IPS-NIHi7 (cell line): ENCODE measurements around the gene MYO1E.
"Not testable (repeated sequence)": the region's sequence is repeated elsewhere in the genome, so short reads cannot be mapped to it uniquely, and the experiment has no call there.

ENCODE experiments used
- DNase-seq: peaks from one replicate; pipeline ENCODE4 v3.0.0; 2012; ENCODE audit warnings: mixed read lengths; ENCODE audit errors: extremely low spot score

MYO1E gene

DNA sequence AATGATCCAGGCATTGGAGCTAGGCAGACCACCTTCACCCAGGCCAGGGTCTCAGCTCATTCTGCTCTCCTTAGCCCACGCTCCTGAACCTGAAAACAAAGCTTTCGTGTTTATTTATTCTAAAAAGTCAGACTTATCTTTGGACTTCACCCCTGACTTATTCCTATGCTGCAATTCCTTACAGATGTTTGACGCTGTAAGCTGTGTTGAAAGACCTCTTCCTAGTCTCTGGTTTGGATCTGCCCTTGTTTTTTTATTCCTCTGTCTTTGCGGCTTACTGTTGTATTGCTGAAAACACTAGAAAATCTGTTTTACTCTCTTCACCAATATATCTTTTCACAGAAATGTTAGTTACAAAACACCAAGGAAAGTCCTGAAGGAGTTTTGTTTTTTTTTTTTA lies 206.5 kb downstream of the MYO1E start:
- DNase-seq, result no peak

DNA sequence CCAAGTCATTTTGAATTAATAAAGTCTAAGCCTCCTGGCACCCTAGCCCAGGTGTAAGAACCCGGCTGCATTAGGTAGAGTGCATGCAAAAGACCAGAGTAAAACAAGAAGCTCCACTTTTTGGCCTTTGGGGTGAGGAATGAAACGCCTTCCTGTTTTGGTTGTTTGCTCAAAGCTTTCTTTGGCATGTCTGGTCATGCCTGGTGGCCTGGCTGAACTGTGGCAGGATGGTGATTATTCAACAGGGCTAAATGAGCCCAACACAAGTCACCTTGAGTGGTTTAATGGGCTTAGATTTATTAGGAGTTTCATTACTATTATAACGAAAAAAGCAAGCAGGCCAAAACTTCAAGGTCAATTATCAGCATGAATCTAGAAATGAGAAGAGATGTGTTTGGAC lies 206.9 kb downstream of the MYO1E start:
- no peak for DNase-seq

DNA sequence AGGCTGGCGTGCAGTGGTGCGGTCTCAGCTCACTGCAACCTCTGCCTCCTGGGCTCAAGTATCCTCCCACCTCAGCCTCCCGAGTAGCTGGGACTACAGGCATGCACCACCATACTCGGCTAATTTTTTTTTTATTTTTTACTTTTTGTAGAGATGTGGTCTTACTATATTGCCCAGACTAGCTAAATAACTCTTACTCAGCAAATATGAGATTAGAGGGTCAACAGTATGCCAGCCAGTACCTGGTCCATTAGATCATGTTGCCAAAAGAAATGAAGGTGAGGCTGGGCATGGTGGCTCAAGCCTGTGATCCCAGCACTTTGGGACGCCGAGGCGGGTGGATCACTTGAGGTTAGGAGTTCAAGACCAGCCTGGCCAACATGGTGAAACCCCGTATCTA lies 210.6 kb downstream of the MYO1E start:
- DNase-seq, result not testable (repeated sequence)

DNA sequence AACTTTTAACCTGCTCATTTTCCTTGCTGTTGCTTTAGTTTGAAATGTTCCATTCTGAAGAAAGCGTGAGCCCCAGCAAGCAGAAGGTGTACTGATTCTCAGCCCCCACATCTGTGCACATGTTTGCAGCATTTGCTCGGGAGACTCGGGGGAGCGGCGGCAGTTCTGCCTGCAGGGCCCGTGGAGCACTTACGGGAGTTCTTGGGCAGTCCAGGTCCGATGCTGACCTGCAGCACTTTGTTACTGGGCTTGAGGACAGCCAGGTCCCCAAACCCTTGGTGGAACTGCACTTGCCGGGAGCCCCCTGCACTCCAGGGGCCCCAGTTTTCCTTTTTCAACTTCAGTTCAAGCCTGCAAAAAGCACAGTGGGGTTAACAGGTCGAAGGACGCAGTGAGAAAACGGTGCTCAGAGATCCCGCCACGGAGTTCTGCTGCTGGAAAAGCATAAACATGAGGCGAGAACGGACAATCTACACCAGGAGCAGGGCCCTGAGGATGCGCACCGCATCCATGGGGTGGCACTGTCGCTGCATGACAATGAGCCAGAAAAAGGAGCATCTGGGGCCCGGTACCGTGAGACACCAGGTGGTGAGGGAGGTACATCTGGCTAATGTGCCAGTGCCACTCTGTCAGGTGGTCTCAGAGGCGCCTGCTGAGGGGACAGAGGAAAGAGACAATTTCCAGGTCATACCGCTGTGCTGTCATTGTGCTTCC lies 211.6 kb downstream of the MYO1E start:
- peak; percentile 63 for DNase-seq

DNA sequence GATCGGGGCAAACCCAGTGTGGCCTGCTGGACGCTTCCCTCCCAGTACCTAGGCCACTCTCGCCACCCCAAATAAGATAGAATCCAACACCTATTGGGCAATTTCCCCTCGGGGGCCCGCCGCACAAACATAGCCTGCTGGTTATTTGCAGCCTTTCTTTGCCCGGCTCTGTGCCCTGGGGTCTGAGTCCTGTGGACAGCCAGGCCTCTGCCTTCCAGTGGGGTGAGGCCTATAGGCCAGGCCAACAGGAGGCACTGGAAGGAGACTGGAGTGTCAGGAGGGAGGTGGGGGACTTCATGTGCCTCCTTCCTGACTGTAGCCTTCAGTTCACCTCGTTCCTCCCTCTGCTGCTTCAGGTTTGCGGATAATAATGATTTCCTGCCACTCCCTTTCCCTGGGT lies 213.5 kb downstream of the MYO1E start:
- no peak for DNase-seq

DNA sequence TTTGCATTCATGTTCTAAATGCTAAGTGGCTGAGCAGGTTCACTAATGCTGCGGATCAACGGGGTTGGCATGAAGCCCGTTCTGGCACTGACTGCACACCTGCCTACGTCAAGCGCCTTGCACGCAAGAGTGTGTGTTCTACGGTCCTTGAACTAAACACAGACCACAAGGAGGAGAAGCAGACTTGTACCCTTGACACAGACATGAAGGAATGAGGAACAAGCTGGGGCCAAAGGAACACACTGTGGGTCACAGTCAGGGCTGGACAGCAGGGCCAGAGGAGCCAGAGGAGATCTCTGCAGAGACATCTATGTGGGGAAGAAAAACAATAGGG lies 214.0 kb downstream of the MYO1E start:
- no peak for DNase-seq

DNA sequence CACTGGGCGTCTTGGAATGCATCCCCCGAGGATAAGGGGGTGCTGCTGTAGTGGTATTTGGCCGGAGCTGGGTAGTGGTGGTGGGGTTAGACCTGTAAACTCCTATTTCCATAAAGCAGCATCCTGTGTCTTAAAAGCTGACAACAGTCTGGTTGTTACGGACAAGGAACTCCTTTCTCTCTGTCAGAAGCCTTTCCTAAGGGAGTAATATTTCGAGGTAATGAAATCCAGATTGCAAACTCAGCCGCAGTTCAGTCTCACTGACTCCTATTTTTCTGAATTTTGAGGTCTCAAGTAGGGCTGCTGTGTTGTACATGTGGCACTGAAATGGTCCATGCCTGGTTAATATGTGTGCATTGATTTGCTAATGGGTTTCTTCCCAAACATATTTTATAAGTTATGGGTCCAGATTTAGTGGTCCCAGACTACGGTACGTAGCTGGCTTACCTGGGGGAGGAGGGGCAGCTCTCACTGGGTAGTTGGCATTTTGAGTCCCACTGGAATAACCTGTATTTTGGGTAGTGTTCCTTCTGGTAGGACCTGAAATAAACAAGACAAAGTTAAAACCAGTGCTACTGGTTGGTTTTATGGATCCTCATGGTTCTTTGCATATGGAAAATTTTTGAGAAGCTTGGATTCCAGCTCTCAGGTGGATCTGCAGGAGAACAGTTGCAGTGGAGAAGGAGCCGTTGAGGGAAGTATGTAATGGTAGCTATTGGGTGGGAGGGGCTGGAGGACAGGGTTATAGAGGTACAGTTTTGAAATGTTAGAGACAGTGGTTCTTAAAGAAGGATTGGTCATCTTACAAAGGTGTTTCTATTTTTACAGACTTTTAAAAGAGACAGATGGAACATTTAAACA lies 214.6 kb downstream of the MYO1E start:
- DNase-seq, result no peak

DNA sequence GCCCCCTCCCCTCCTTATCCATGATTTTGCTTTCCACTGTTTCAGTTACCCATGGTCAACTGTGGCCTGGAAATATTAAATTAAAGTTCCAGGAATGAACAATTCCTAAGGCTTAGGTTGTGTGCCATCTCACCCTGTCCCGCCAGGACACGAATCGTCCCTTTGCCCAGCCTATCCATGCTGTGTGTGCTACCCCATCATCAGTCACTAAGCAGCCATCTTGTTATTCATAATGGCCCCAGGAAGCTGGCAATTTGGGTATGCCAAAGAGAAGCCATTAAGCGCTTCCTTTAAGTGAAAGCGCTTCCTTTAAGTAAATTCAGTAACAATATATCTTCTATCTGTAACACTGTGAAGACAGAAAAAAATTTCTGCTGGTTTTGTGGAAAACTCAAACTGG lies 215.3 kb downstream of the MYO1E start:
- DNase-seq, result no peak

DNA sequence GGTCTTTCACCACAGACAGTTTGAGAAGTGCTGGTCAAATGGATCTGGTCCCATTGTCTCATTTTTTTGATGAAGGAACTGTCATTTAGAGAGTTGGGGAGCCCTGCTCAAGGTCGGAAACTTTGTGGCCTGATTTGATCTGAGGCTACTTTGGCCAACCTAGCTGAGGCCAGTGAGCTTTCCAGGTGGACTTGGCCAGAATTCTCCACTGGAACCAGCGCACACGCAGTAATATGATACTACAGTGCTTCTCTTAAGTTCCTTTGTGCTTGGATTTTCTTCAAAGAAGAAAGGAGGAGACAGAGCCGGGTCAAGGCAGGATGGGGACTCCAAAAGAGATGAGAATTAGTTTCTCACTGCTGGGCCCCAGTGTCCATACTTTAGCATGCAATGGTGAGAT lies 217.2 kb downstream of the MYO1E start:
- no peak for DNase-seq

DNA sequence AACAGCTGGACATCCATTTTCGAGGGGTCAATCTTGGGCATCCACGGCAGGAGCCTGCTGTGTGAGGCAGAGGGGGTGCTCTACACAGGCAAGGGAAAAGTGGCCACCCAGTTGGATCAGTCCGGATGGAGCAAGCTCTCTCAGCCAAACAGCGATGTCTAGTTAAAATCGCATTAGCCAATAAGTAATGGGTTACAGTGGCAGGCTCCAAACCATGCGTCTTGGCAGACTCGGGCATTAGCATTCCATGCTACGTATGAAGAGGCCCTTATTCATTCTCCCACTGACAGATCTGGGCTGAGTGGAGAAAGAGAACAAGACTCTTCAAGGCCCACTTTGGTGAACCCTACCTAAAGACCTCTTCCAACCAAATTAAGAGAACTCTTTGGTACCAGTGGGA lies 218.4 kb downstream of the MYO1E start:
- no peak for DNase-seq

DNA sequence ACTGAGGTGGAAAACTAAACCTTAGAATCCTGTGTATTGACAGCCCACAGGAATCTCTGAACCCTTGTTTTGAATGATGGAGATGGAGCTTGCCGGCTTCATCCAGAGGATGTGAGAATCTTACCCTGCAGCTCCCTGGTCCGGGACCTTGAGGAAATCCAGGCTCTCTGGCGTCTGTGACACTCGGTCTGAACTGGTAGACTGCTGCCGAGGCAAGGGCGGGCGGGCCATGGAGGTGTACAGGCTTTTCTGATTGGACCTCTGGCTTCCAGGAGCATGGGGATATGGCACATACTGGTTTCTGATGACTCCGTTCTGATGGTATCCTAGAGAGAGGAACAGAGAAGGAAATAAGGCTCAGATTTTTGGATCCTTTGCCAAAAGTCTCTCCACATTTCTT lies 219.2 kb downstream of the MYO1E start:
- no peak for DNase-seq

DNA sequence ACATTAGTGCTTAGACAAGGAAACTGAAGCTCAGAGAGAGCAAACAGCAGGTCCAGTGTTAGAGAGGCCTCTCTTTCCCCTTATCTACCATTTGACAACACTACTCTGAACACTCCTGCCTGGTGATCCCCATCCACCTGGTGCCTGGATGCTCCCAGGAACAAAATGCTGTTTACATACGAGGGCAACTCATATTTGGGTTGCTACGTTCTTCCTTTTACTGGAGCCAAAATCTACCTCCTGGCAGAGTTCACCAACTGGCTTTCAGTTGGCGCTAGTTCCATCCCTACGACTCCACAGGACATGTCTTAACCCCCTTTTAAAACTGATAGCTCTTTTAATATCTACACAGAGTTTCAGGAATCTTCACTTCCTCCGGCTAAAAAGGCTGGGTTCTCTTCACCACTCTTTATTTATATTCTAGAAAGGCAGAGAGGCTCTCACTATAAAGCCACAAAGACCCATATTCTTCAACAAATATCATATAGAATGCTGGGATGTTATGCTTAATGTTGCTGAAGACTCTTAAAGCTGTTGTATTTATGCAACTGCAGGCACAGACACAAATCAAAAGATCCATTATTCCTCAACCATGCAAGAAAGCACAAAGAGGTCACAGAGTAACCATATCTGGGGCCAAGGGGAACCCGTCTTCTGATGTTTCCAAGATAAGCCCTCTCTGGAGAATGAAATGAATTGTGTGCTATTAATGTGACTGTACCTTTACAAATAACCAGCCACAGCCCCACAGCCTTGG lies 219.8 kb downstream of the MYO1E start:
- DNase-seq, result no peak

DNA sequence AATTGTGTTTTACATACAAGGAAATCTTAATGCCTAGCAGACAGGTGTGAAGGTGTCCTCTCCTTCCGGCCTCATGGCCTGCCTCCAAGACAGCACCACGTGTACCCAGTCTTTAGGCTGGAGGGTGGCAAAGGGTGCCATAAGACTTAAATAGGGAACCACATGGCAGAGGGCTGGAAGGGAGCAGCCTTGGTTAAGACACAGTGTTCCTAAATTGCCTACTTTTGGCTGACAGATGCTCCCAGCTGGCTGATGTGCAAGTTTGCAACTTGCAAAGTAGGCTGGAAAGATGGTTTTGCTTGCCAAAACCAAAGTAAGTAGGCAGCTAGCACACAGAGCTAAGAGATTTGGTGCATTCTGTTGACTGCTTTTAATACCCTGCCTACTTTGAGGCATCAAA lies 222.5 kb downstream of the MYO1E start:
- DNase-seq, result no peak

DNA sequence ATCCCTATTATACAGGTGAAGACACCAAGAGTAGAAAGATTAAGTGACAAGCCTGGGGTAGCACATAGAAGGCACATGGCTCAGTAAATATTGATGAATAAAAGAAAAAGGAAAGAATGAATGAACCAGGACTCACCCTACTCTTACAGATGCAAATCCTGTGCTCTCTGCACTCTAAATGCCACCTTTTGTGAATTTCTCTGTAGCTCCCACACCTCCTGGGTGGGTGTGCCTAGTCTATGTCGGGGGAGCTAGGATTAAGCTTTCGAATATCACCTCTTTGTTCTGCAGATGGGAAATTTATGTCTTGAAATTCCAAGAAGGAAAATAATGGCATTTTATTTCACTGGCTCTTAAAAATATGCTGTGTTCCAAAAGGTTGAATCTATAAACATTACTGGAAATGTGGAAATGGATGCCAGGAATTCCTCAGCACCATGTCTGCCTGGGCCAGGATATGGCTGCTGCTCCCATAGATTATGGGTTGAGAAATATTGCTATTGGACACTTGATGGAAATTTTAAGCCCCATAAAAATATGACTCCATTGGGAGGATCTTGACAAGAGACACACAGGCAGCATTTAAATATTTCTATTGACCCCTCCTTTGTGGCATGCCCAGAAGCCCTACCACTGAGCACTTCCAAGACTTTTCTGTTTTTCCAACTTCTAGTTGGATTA lies 224.4 kb downstream of the MYO1E start:
- DNase-seq, result no peak

DNA sequence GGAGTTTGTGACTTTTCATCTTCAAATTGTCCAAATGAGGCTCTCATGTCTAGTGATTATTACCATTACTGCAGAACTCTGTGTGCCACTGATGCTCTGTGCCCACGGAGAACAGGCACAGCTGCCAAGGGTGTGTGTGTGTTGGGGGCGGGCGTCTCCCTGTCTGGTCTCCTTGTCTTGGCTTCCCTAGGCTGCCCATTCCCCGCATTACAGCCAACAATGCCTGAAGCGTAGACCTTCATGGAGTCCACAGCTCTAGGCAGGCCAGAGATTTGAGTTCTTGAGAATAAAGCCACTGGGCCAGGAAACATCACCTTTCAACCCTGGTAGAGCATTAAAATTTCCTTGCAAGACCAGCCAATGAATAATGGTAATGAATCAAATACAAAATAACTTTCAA lies 225.0 kb downstream of the MYO1E start:
- no peak for DNase-seq

DNA sequence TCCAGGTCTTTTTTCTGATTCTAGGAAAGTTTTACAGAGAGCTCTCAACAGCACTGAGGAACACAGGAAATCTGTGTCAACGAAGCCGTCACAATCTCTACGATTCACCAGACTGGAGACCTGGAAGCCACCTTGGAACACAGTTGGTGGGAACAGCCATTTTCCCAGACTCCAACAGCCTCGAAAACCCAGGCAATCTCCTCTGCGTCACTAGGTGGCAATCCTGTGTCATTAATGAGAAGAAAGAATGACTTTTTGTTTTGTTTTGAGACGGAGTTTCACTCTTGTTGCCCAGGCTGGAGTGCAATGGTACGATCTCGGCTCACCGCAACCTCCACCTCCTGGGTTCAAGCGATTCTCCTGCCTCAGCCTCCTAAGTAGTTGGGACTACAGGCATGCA lies 228.1 kb downstream of the MYO1E start:
- not testable (repeated sequence) for DNase-seq

DNA sequence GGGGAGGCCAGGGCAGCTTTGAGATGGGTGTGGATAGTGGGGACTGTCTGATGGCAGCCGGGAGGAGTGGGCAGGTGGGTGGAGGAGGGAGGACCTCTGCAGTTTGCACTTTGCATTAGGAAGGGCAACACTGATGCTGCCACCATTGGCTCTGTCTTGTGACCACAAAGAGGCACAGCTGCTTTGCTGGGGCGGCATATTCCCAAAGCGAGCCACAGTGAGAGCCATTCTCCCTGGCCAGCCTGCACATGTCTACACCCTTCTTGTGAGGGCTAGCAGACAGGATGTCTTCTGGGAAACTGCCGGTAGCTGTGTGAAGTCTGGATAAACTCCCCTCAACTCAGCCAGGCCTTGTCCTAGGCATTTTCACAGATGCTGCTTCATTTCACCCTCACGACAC lies 229.4 kb downstream of the MYO1E start:
- DNase-seq, result no peak

DNA sequence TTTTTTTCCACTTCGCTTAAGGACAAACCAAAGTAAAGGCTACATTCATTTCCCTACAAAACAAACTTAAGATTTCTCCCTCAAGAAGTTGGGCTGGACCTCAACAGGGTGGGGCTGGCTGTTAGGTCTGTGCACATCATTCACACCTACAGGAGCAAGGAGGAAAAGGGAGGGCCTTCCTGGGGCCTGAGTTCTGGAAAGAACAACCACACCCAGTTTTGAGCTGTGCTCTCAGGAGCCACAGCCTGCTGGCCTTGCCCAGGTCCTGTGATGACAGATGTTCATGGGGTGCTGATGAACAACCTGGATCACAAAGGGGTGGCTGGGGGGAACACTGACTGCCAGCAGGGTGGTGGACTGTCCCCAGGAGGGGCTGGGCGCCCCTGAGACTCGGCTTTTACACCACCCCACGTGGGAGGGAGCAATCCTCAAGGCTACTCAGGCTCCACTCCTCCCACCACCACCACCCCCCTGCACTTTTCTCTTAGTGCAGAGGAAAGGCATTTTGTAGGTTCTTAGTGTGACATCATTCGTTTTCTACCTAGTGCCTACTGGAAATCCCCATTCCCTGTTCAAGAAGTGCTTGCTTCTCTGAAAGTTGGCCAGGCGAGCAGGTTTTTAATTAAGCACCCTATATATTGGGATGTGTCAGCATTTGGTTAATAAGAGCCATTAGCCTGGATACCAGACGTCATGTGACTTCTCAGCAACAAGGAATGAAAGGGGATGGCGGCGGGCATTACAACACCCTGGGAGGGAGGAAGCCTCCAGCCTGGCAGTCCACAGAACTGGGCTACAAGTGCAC lies 232.0 kb downstream of the MYO1E start:
- no peak for DNase-seq

DNA sequence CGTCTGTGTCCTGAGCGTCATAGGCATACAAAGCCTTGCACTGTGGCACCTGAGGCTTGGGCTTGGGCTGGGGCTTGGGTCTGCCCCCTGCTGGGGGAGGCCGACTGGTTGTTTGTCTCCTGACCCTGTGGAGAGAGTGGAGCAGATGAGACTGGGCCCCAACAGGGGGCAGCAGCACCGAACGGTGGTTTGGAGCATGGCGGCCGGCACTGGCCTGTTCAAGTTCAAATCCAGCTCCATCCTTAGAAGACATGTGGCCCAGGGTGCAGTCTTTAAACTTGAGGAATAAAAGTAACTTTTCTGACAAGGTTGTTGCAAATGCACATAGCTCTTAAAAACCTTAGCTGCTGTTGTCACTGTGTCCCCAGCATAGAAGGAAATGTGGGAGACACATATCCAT lies 234.4 kb downstream of the MYO1E start:
- DNase-seq, result peak; percentile 93

DNA sequence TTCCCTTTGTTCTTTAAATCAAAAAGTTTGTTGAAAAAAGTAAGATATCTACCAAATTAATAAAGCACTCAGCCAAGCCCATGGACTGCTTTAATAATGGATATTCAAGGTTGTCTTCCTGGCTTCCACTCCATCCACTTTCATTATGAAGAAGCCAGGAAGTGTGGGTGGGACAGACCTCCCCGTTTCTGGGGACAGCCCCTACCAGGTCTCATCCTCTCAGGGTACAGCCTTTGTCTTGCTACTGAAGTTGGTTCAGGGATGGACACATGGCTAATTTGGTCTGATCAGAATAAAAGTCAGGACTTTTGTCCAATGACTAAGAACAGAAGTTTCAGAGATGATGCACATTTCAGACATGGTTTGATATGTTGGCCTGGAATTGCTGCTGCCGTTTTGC lies 235.1 kb downstream of the MYO1E start:
- no peak for DNase-seq

DNA sequence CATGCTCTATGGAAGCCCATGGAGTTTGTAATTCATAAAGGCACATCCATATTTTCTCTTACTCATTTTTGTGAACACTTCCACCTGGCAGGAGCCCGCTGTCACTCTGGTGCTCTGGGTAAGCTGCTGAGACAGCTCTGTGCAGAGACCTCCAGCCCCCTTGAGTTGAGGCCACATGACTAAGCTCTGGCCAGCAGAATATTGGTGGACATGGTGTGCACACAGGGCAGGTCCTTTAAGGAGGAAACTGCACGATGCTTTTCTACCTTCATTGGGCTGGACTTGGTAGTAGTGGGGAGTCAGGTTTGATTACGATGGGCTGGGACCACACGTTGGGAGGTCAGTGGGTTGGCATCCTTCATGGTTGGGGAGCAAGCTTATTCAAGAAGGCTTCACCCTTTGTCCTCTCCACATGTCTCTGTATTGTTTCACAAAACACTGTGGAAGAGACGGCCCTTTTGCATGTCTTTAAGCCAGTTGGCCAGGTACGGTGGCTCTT lies 238.7 kb downstream of the MYO1E start:
- DNase-seq, result no peak
